ENCODE results near the gene CELA2A. TPM values are rescaled to one million over a fixed set of nuclear protein-coding genes. Genes with fewer than 3 reads are reported as not detected.

CELA2A gene
- total and polyA plus RNA-seq, 2 of the 13 experiments (the other 11 are each of a cell fraction or from before 2014, with no cell fraction given): not detected

DNA sequence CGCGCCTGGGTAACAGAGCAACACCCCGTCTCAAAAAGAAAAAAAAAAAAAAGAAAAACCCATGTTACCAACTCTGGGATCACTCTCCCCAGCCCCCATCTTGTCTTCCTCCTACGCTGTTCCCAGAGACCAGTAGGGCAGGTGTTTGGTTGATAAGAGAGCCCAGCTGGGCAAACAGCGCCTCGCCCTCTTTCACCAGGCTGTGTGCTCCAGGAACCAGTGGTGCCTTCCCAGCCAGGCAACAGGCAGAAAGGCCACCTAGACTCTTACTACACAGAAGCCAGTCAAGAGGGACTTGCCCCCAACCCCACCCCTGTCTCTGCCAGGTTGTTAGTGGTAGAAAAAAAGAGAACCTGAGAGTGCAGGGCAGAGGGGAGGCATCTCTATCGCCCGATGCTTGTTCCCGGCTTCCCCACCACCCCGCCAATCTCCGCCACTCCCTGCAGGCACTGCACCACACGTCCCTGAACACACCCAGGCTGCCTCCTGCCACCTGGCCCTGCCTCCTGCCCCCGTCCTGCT is 32.3 kb upstream of the CELA2A start (continued):
- TF ChIP-seq ZNF318 (CRISPR knock-in tag; IDR thresholded peaks at IDR 0.05): no peak

DNA sequence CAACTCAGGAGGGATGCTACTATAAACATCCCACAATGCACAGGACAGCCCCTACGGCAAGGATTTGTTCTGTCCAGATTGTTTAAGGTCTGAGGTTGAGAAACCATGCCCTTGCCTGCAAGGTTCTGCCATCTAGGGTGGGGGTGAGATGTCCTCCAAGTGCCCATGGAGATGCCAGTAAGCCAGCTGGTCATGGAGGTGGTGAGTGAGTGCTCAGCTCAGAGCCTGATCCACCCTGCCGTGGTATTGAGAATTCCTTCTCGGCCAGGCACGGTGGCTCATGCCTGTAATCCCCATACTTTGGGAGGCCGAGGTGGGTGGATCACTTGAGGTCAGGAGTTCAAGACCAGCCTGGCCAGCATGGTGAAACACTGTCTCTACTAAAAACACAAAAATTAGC is 31.6 kb upstream of the CELA2A start:
- DNase-seq (ENCODE audit: low spot score): no peak
- Histone ChIP-seq H2AFZ (ENCODE audit: low read length) (no peak overlapping the region), H3K4me1 (ENCODE audit: insufficient read depth, low read length) (peaks cover 15% of the 10 kb centered on the region), H3K9me3 (ENCODE audit: low read length) (no peaks in the 10 kb centered on the region), H3K4me3 (replicated peaks in 1 of 3; ENCODE audit: insufficient read depth in 1 of 3, low read depth in 2 of 3, low read length in 3 of 3) (no peak overlapping the region), H3K79me2 (ENCODE audit: insufficient read depth, low read length) (no peaks in the 10 kb centered on the region), H3K36me3 (replicated peaks in 1 of 2; ENCODE audit: control insufficient read depth in 1 of 2, insufficient read depth in 2 of 2, low read length in 2 of 2) (peaks cover 0 to 2% of the 10 kb centered on the region in 2 experiments; a peak in 2 of 5 replicates), H3K27ac (ENCODE audit: extremely low read length, insufficient read depth, low read length) (no peak overlapping the region), H3K9ac (ENCODE audit: insufficient read depth, low read depth, low read length) (no peak overlapping the region), H3K27me3 (ENCODE audit: control insufficient read depth in 1 of 2, insufficient read depth in 2 of 2, low read length in 2 of 2) (no peaks in the 10 kb centered on the region), H4K20me1 (ENCODE audit: insufficient read depth, low read length) (no peaks in the 10 kb centered on the region), H3K4me2 (ENCODE audit: low read depth, low read length) (no peak overlapping the region)
- FAIRE-seq: no peak
- 90% methylated on average over 2 of the region's 5 CpGs for WGBS (ENCODE audit: low lambda C conversion rate)
- no TSS peak for BruUV-seq (replicated peaks)
- intact Hi-C loops (cut with micrococcal nuclease; ENCODE audit: unreplicated experiment) (no loop called here), in situ Hi-C loops (cut with HindIII; ENCODE audit: extremely low pct_ligation_motif_present, low pct_unique_long_range_greater_than_20kb) (loop anchor here (5.0 kb wide), 1 partner anchor 98 kb away; no protein-coding TSS in a partner anchor)
- CTCF ChIA-PET (ENCODE audit: low intra/inter-chr PET ratio, low total read pairs): no interaction called here
- POLR2A ChIA-PET: no interaction called here
- ATAC-seq: no peak
- no peak for TF ChIP-seq ZNF652 (CRISPR knock-in tag; IDR thresholded peaks at IDR 0.05; ENCODE audit: borderline replicate concordance, low read depth)
- TF ChIP-seq AGO2 (optimal IDR thresholded peaks at IDR 0.05; ENCODE audit: low read depth, low read length): no peak
- TF ChIP-seq MIER2 (CRISPR knock-in tag; IDR thresholded peaks at IDR 0.05): no peak
- TF ChIP-seq ZNF460 (CRISPR knock-in tag; IDR thresholded peaks at IDR 0.05; ENCODE audit: borderline replicate concordance): no peak
- TF ChIP-seq ZNF792 (CRISPR knock-in tag; IDR thresholded peaks at IDR 0.05): no peak
- no peak for TF ChIP-seq ZBTB21 (CRISPR knock-in tag; IDR thresholded peaks at IDR 0.05)
- no peak for TF ChIP-seq DRAP1 (CRISPR knock-in tag; IDR thresholded peaks at IDR 0.05)
- TF ChIP-seq FOXP4 (CRISPR knock-in tag; IDR thresholded peaks at IDR 0.05): no peak
- no peak for TF ChIP-seq HIVEP1 (CRISPR knock-in tag; IDR thresholded peaks at IDR 0.05)
- TF ChIP-seq POGZ (CRISPR knock-in tag; IDR thresholded peaks at IDR 0.05): no peak

All from HepG2 (cell line).